Measurements from ENCODE around the gene MANEA.

DNA sequence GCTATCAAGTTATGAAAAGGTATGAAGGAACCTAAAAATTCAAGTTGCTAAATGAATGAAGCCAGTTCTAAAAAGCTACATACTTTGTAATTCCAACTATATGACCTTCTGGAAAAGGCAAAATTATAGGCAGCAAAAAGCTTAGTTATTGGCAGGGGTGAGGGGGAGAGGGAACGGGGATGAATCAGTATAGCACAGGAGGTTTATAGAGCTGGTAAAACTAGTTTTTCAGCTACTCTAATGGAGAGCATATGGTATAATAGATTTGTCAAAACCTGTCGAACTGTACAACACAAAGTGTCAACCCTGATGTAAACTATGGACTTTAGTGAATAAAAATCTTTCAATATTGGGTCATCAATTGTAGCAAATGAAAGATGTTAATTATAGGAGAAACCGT lies 18.7 kb downstream of the MANEA start:
- no peak for TF ChIP-seq ZNF781 (CRISPR knock-in tag; IDR thresholded peaks at IDR 0.05; ENCODE audit: borderline replicate concordance, not compliant biosample characterization)
- TF ChIP-seq POLR2A (IDR thresholded peaks at IDR 0.05; ENCODE audit: insufficient read depth in 1 of 2, low read depth in 2 of 2, low read length in 2 of 2): no peak

All from HepG2 (cell line).